ENCODE data around the gene NTS. TPM values are rescaled to one million over a fixed set of nuclear protein-coding genes. Genes with fewer than 3 reads are reported as not detected.

The NTS gene
- total RNA-seq, 1 experiment from 2014 or later = 21.9 TPM

DNA sequence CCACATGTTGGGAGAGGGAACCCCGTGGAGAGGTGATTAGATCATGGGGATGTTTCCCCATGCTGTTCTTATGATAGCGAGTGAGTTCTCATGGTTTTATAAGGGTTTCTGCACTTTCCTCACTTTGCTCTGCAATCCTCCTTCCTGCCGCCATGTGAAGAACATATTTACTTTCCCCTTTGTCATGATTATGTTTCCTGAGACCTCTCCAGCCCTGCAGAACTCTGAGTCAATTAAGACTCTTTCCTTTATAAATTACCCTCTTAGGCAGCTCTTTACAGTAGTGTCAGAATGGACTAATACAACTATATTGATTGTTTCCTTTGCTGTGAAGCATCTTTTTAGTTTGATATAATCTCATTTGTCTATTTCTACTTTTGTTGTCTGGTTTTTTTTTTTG, 24.8 kb upstream of the NTS start:
- CTCF ChIA-PET = no interaction called here
- no peaks in the 10 kb centered on the region; the same call in 1 of the 2 replicates for H3K27me3 Mint-ChIP-seq (ENCODE audit: low read depth)
- no peak for TF ChIP-seq CREM (CRISPR knock-in tag; IDR thresholded peaks at IDR 0.05)
- TF ChIP-seq, protein P1, sequence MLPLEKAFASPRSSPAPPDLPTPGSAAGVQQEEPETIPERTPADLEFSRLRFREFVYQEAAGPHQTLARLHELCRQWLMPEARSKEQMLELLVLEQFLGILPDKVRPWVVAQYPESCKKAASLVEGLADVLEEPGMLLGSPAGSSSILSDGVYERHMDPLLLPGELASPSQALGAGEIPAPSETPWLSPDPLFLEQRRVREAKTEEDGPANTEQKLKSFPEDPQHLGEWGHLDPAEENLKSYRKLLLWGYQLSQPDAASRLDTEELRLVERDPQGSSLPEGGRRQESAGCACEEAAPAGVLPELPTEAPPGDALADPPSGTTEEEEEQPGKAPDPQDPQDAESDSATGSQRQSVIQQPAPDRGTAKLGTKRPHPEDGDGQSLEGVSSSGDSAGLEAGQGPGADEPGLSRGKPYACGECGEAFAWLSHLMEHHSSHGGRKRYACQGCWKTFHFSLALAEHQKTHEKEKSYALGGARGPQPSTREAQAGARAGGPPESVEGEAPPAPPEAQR (CRISPR knock-in tag; IDR thresholded peaks at IDR 0.05) = no peak
- no peak for TF ChIP-seq NFATC4 (CRISPR knock-in tag; IDR thresholded peaks at IDR 0.05)
- TF ChIP-seq ZNF423 (CRISPR knock-in tag; IDR thresholded peaks at IDR 0.05) = no peak
- no peak for TF ChIP-seq GRHL2 (CRISPR knock-in tag; IDR thresholded peaks at IDR 0.05; ENCODE audit: insufficient replicate concordance, severe bottlenecking)
- no peak for TF ChIP-seq ELF4 (CRISPR knock-in tag; IDR thresholded peaks at IDR 0.05; ENCODE audit: low read depth)
- no peak for TF ChIP-seq CREB1 (CRISPR knock-in tag; IDR thresholded peaks at IDR 0.05)
- peak; percentile 88 for ATAC-seq
- DNase-seq (ENCODE audit: low spot score) = no peak
- peak overlapping the region; percentile 47; the same call in 1 of the 2 replicates for H3K27ac Mint-ChIP-seq
- H3K36me3 Mint-ChIP-seq = no peaks in the 10 kb centered on the region
- H3K9me3 Mint-ChIP-seq = peaks cover 9% of the 10 kb centered on the region
- peaks cover 47% of the 10 kb centered on the region for H3K4me1 Mint-ChIP-seq
- POLR2A ChIA-PET = no interaction called here
- H3K4me3 Mint-ChIP-seq = peak overlapping the region; percentile 1

- Mint-ChIP-seq H3K4me3 (no peak overlapping the region), H3K9me3 (peaks cover 24% of the 10 kb centered on the region), H3K27me3 (ENCODE audit: low read depth) (peaks cover 7% of the 10 kb centered on the region), H3K36me3 (peaks cover 10% of the 10 kb centered on the region), H3K27ac (no peak overlapping the region), H3K4me1 (no peaks in the 10 kb centered on the region)
- ChIA-PET CTCF (interaction anchor here (0.8 kb wide), 1 partner anchor 12 kb away, joined by 3 read pairs; no protein-coding TSS in a partner anchor), POLR2A (no interaction called here)
- no peak for TF ChIP-seq PRRX2 (CRISPR knock-in tag; IDR thresholded peaks at IDR 0.05)
- no peak for DNase-seq (ENCODE audit: low spot score)
- no peak for ATAC-seq
These were observed 18.8 kb upstream of the NTS start for GRCh38 chr12:85855305-85855704.

DNA sequence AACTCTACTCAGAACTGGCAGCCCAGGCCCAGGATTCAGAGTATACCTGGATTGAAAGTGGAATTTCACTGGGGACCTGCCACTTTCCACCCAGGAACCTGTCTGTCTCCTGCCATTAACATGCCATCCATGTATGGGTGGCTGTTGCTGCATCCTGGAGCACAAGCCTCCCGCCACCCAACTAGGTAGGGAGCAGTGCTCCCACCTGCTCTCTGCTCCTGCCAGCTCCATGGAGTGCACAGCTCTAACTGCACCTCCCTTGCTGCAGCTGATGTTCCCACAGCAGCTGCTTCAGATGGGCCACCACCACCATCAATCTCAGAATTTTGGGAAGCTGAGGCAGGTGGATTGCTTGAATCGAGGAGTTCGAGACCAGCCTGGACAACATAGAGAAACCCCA, 17.1 kb upstream of the NTS start:
- no peak for DNase-seq (ENCODE audit: low spot score)
- ATAC-seq = no peak
- Mint-ChIP-seq H3K36me3 (peaks cover 15% of the 10 kb centered on the region), H3K4me3 (no peak overlapping the region), H3K27me3 (ENCODE audit: low read depth) (peaks cover 7% of the 10 kb centered on the region), H3K9me3 (peaks cover 20% of the 10 kb centered on the region), H3K27ac (no peak overlapping the region), H3K4me1 (no peaks in the 10 kb centered on the region)
- CTCF ChIA-PET = interaction anchor here (1.1 kb wide), 1 partner anchor 11 kb away, joined by 6 read pairs; no protein-coding TSS in a partner anchor
- POLR2A ChIA-PET = no interaction called here
- TF ChIP-seq ZNF671 (CRISPR knock-in tag; IDR thresholded peaks at IDR 0.05) (no peak), FOXJ3 (CRISPR knock-in tag; IDR thresholded peaks at IDR 0.05; ENCODE audit: borderline replicate concordance) (no peak), FOXP1 (CRISPR knock-in tag; IDR thresholded peaks at IDR 0.05; ENCODE audit: borderline replicate concordance) (no peak), ESRRA (CRISPR knock-in tag; IDR thresholded peaks at IDR 0.05; ENCODE audit: borderline replicate concordance) (no peak), ZNF512 (CRISPR knock-in tag; IDR thresholded peaks at IDR 0.05; ENCODE audit: borderline replicate concordance) (no peak), NFATC4 (CRISPR knock-in tag; IDR thresholded peaks at IDR 0.05) (no peak)
- TF ChIP-seq, protein P2, sequence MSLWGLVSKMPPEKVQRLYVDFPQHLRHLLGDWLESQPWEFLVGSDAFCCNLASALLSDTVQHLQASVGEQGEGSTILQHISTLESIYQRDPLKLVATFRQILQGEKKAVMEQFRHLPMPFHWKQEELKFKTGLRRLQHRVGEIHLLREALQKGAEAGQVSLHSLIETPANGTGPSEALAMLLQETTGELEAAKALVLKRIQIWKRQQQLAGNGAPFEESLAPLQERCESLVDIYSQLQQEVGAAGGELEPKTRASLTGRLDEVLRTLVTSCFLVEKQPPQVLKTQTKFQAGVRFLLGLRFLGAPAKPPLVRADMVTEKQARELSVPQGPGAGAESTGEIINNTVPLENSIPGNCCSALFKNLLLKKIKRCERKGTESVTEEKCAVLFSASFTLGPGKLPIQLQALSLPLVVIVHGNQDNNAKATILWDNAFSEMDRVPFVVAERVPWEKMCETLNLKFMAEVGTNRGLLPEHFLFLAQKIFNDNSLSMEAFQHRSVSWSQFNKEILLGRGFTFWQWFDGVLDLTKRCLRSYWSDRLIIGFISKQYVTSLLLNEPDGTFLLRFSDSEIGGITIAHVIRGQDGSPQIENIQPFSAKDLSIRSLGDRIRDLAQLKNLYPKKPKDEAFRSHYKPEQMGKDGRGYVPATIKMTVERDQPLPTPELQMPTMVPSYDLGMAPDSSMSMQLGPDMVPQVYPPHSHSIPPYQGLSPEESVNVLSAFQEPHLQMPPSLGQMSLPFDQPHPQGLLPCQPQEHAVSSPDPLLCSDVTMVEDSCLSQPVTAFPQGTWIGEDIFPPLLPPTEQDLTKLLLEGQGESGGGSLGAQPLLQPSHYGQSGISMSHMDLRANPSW (CRISPR knock-in tag; conservative IDR thresholded peaks at IDR 0.05; ENCODE audit: low read depth) = no peak

DNA sequence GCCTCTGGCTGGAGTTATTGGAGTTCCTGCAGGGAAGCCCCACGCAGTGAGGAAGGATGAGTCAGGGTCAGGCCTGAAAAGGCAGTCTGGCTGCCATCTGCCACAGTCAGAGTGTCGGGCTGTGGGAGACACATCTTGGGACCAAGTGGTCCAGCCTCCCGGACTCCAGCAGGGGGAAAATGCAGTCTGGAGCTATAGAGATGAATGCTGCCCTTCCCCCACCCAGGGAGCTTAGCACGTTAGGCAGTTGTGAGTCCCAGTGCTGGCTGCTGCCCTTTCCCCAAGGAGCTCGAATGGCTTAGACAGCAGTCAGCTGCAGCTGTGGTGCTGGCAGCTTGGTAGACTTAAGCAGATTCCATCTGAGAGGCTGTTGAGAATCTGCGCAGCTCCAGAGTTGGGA, 8.2 kb upstream of the NTS start:
- Mint-ChIP-seq H3K9me3 (peaks cover 23% of the 10 kb centered on the region), H3K4me1 (peaks cover 12% of the 10 kb centered on the region), H3K27me3 (ENCODE audit: low read depth) (no peaks in the 10 kb centered on the region; the same call in 1 of the 2 replicates), H3K27ac (no peak overlapping the region), H3K36me3 (peaks cover 14% of the 10 kb centered on the region), H3K4me3 (no peak overlapping the region)
- POLR2A ChIA-PET = no interaction called here
- DNase-seq (ENCODE audit: low spot score) (no peak), ATAC-seq (peak; percentile 53; the same call in 1 of the 2 replicates)
- TF ChIP-seq CTCF (IDR thresholded peaks at IDR 0.05) = no peak
- no peak for TF ChIP-seq NFE2L1 (CRISPR knock-in tag; IDR thresholded peaks at IDR 0.05)
- TF ChIP-seq ELF4 (CRISPR knock-in tag; IDR thresholded peaks at IDR 0.05; ENCODE audit: low read depth) = no peak
- no peak for TF ChIP-seq SMAD3 (CRISPR knock-in tag; IDR thresholded peaks at IDR 0.05; ENCODE audit: borderline replicate concordance)
- TF ChIP-seq ZNF396 (CRISPR knock-in tag; IDR thresholded peaks at IDR 0.05; ENCODE audit: borderline replicate concordance) = no peak
- CTCF ChIA-PET = interaction anchor here (0.6 to 3.9 kb wide), 5 partner anchors 86 to 441 kb away, joined by 3 to 24 read pairs (median 9); no protein-coding TSS in a partner anchor
